Gastroesophageal sphincter (tissue), 4 donors: ENCODE measurements around the gene TEN1. TPM values are rescaled to one million over a fixed set of nuclear protein-coding genes. Genes with fewer than 3 reads are reported as not detected.

Experiments
- ATAC-seq: fragments of 150-250 bp; one replicate; pipeline ENCODE4 v1.9.1; 2016; ENCODE audit warnings: mild to moderate bottlenecking, moderate library complexity
- H3K27ac ChIP-seq, 4 donors: fragments of 200-600 bp; sonication (generic) in 3 of 4; 1 replicate in 3 of 4; 2 replicates in 1 of 4; pipeline ENCODE4 v1.5.1; 2016 to 2019
- H3K27me3 ChIP-seq: fragments of 200-600 bp; sonication (generic); one replicate; pipeline ENCODE4 v1.5.1; 2019
- H3K36me3 ChIP-seq, 2 donors: fragments of 200-600 bp; sonication (generic); one replicate each; pipeline ENCODE4 v1.5.1; 2019; ENCODE audit warnings: control low read depth in 1 of 2
- H3K4me1 ChIP-seq, 3 donors: fragments of 200-600 bp; sonication (generic); 1 replicate in 2 of 3; 2 replicates in 1 of 3; pipeline ENCODE4 v1.5.1; 2016 to 2019; ENCODE audit warnings: control low read depth in 2 of 3
- H3K4me3 ChIP-seq, 2 donors: fragments of 200-600 bp; sonication (generic); one replicate each; pipeline ENCODE4 v1.5.1; 2019; ENCODE audit warnings: mild to moderate bottlenecking in 1 of 2, moderate library complexity in 1 of 2
- H3K9me3 ChIP-seq, 3 donors: fragments of 200-600 bp; sonication (generic); one replicate each; pipeline ENCODE4 v1.5.1; 2017 to 2019; ENCODE audit warnings: control low read depth in 2 of 3
- CTCF ChIP-seq, 4 experiments: fragments of 200-600 bp in 2 of 4; fragments of 450-650 bp in 2 of 4; sonication (generic) in 1 of 4; IDR thresholded peaks; one replicate each; pipeline ENCODE4 v1.5.1; 2017 to 2019; ENCODE audit warnings: antibody characterized with exemption in 4 of 4, mild to moderate bottlenecking in 2 of 4, moderate library complexity in 2 of 4
- EP300 ChIP-seq: sonication (generic); formaldehyde crosslinking; IDR thresholded peaks from one replicate; pipeline ENCODE4 v1.6.1; 2017; ENCODE audit warnings: antibody characterized with exemption, mild to moderate bottlenecking
- POLR2A ChIP-seq, 2 donors: fragments of 450-650 bp; IDR thresholded peaks; one replicate each; pipeline ENCODE4 v1.6.1; 2017; ENCODE audit warnings: antibody characterized with exemption in 2 of 2, mild to moderate bottlenecking in 2 of 2, moderate library complexity in 1 of 2
- POLR2AphosphoS5 ChIP-seq: sonication (generic); formaldehyde crosslinking; IDR thresholded peaks from one replicate; pipeline ENCODE4 v1.6.1; 2017; ENCODE audit warnings: antibody characterized with exemption
- WGBS, 2 donors: methylation state at CpG; one replicate each; pipeline ENCODE4 v1.1.5; 2018; ENCODE audit warnings: low coverage in 1 of 2; 5-methylcytosine and 5-hydroxymethylcytosine counted together
- total RNA-seq, 4 donors: library from RNA; depleted of rRNA; stranded (reverse); fragments of >200 nt; gene quantifications; one replicate each; pipeline ENCODE4 v1.1.0, GENCODE V29; 2016

Gene TEN1
- total RNA-seq, 4 donors from 2014 or later, result 6.7 to 12.8 (median 7.9) TPM

- no peaks in the 10 kb centered on the region for H3K9me3 ChIP-seq
- no peaks in the 10 kb centered on the region for H3K27me3 ChIP-seq
- no peak for ATAC-seq
- H3K4me1 ChIP-seq, result no peaks in the 10 kb centered on the region
- H3K36me3 ChIP-seq, result peaks cover 0 to 100% of the 10 kb centered on the region in 2 donors
- no peak overlapping the region for H3K4me3 ChIP-seq
- WGBS, 2 donors, result 68 to 82% methylated on average over 5 to 6 of the region's 6 CpGs
- no peak overlapping the region for H3K27ac ChIP-seq
- TF ChIP-seq POLR2AphosphoS5 (no peak), EP300 (no peak), POLR2A (IDR thresholded peaks at IDR 0.05) (no peak), CTCF (IDR thresholded peaks at IDR 0.05) (no peak)
Observed at GRCh38 chr17:75950421-75950820, 28.6 kb upstream of the TEN1 start.

- Histone ChIP-seq H3K27ac (no peak overlapping the region), H3K4me3 (no peak overlapping the region), H3K4me1 (no peaks in the 10 kb centered on the region), H3K27me3 (no peaks in the 10 kb centered on the region), H3K9me3 (no peaks in the 10 kb centered on the region), H3K36me3 (peaks cover 0 to 99% of the 10 kb centered on the region in 2 donors)
- no peak for ATAC-seq
- TF ChIP-seq POLR2AphosphoS5, result no peak
- no peak for TF ChIP-seq EP300
- TF ChIP-seq CTCF (IDR thresholded peaks at IDR 0.05), result no peak
- no peak for TF ChIP-seq POLR2A (IDR thresholded peaks at IDR 0.05)
- 65 to 76% methylated on average over 5 of the region's 8 CpGs for WGBS, 2 donors
Observed at GRCh38 chr17:75950855-75951554, 28.0 kb upstream of the TEN1 start.

GRCh38 chr17:75959051-75959838 lies 19.8 kb upstream of the TEN1 start:
- Histone ChIP-seq H3K9me3 (no peaks in the 10 kb centered on the region), H3K4me3 (no peak overlapping the region), H3K27me3 (no peaks in the 10 kb centered on the region), H3K36me3 (peaks cover 0 to 42% of the 10 kb centered on the region in 2 donors), H3K4me1 (no peaks in the 10 kb centered on the region), H3K27ac (no peak overlapping the region)
- TF ChIP-seq POLR2A (IDR thresholded peaks at IDR 0.05) (no peak), POLR2AphosphoS5 (no peak), EP300 (no peak), CTCF (IDR thresholded peaks at IDR 0.05) (no peak)
- no peak for ATAC-seq
- WGBS, 2 donors, result 60 to 74% methylated on average over 8 of the region's 8 CpGs

- no peak for TF ChIP-seq CTCF (IDR thresholded peaks at IDR 0.05)
- TF ChIP-seq POLR2A (IDR thresholded peaks at IDR 0.05), result no peak
- no peak for TF ChIP-seq EP300
- TF ChIP-seq POLR2AphosphoS5, result no peak
Observed at GRCh38 chr17:75959839-75960511, 19.1 kb upstream of the TEN1 start.

More at GRCh38 chr17:75959839-75960511, 19.1 kb upstream of the TEN1 start:
- no peaks in the 10 kb centered on the region for H3K4me1 ChIP-seq
- no peak for ATAC-seq
- no peaks in the 10 kb centered on the region for H3K27me3 ChIP-seq
- H3K36me3 ChIP-seq, result peaks cover 0 to 34% of the 10 kb centered on the region in 2 donors
- no peak overlapping the region for H3K4me3 ChIP-seq
- 90 to 97% methylated on average over 3 to 7 of the region's 11 CpGs for WGBS, 2 donors
- H3K9me3 ChIP-seq, result no peaks in the 10 kb centered on the region
- no peak overlapping the region for H3K27ac ChIP-seq
